ENCODE results near the gene EFCAB8.

EFCAB8 gene

DNA sequence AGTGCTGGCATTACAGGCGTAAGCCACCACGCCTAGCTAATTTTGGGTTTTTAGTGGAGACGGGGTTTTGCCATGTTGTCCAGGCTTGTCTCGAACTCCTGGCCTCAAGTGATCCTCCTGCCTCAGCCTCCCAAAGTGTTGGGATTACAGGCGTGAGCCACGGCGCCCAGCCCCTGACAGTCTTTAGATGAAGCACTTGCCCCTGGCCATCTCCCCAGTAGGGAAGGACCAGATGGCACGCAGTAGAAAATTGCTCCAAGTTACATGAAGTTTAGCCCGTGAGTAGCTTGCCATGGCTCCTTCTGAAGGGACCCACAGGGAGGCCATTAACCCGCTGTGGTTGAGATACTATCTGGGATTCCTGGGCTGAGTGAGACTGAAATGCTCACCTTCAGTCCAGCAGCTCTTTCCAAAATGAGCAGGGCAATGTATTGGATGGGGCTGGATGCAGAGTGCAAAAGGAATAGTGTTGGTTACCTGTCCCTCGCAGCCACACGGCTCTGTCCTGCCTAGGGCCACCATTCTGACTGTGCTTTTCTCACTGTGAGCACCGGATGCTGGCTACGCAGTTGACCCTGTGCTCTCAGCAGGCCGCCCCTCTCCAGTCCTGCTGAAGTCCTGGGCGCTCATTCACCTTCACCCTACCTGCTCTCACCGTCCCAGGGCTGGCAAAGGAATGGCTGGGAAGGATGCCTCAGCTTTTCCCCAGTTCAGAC lies 66.9 kb downstream of the EFCAB8 start:
- H3K27me3 ChIP-seq (replicated peaks; ENCODE audit: insufficient read depth, low read length) = no peaks in the 10 kb centered on the region
- H3K4me3 ChIP-seq (ENCODE audit: low read length) = no peak overlapping the region
- H3K9me3 ChIP-seq (replicated peaks; ENCODE audit: insufficient read depth, low read length) = no peaks in the 10 kb centered on the region; the same call in 1 of the 2 replicates
- H3K79me2 ChIP-seq (ENCODE audit: low read length) = no peaks in the 10 kb centered on the region
- DNase-seq = no peak
- H3K9ac ChIP-seq (ENCODE audit: low read length) = no peak overlapping the region
- no peaks in the 10 kb centered on the region for H4K20me1 ChIP-seq (ENCODE audit: insufficient read depth, low read length)
- H3K9me2 ChIP-seq (replicated peaks; ENCODE audit: insufficient read depth, low read length) = no peaks in the 10 kb centered on the region
- no peaks in the 10 kb centered on the region for H3K36me3 ChIP-seq (replicated peaks; ENCODE audit: insufficient read depth, low read length)
- no peak overlapping the region for H3K4me2 ChIP-seq (ENCODE audit: low read depth, low read length)
- H3K4me1 ChIP-seq (ENCODE audit: low read length) = no peaks in the 10 kb centered on the region
- no peak for TF ChIP-seq EZH2 (optimal IDR thresholded peaks at IDR 0.05; ENCODE audit: low read depth, low read length)
- no peak for TF ChIP-seq CTCF (IDR thresholded peaks at IDR 0.05; ENCODE audit: low read length)
- no peak for TF ChIP-seq EZH2phosphoT487 (IDR thresholded peaks at IDR 0.05; ENCODE audit: low read length)
- H3K27ac ChIP-seq (ENCODE audit: low read length) = no peak overlapping the region
- no peaks in the 10 kb centered on the region for H3F3A ChIP-seq (ENCODE audit: insufficient read depth, low read length)
- no peak overlapping the region for H2AFZ ChIP-seq (ENCODE audit: low read length)

- Histone ChIP-seq H3K27me3 (replicated peaks; ENCODE audit: insufficient read depth, low read length) (no peaks in the 10 kb centered on the region), H3K4me3 (ENCODE audit: low read length) (no peak overlapping the region), H3K9me3 (replicated peaks; ENCODE audit: insufficient read depth, low read length) (no peaks in the 10 kb centered on the region; the same call in 1 of the 2 replicates), H4K20me1 (ENCODE audit: insufficient read depth, low read length) (no peaks in the 10 kb centered on the region), H3K4me1 (ENCODE audit: low read length) (no peaks in the 10 kb centered on the region), H3K4me2 (ENCODE audit: low read depth, low read length) (no peak overlapping the region), H3K27ac (ENCODE audit: low read length) (no peak overlapping the region), H3K36me3 (replicated peaks; ENCODE audit: insufficient read depth, low read length) (no peaks in the 10 kb centered on the region), H3K9ac (ENCODE audit: low read length) (no peak overlapping the region), H2AFZ (ENCODE audit: low read length) (no peak overlapping the region), H3K9me2 (replicated peaks; ENCODE audit: insufficient read depth, low read length) (no peaks in the 10 kb centered on the region), H3F3A (ENCODE audit: insufficient read depth, low read length) (no peaks in the 10 kb centered on the region), H3K79me2 (ENCODE audit: low read length) (no peaks in the 10 kb centered on the region)
- no peak for DNase-seq
- TF ChIP-seq EZH2 (optimal IDR thresholded peaks at IDR 0.05; ENCODE audit: low read depth, low read length) = no peak
- no peak for TF ChIP-seq EZH2phosphoT487 (IDR thresholded peaks at IDR 0.05; ENCODE audit: low read length)
- TF ChIP-seq CTCF (IDR thresholded peaks at IDR 0.05; ENCODE audit: low read length) = no peak
Observed at GRCh38 chr20:32929162-32929561, 70.4 kb downstream of the EFCAB8 start.

DNA sequence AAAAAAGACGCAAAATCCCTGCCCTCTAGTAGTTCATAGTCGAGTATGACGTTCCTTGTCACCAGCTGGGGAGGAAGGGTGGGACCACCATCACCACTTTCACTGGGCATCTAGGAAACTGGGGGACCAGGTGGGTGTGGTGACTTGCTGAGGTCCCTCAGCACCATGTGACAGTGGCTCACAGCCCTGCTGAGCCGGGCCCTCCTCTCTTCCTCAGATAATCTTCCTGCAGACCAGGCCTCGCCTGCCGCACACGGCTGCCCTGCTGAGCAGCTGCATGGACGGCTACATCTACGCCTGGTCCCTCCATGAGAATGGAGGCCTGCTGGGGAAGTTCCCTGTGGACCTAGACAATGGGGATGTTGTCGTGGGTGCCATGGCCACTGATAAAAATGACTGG lies 71.5 kb downstream of the EFCAB8 start:
- Histone ChIP-seq H3K4me2 (ENCODE audit: low read depth, low read length) (no peak overlapping the region), H3K9me3 (replicated peaks; ENCODE audit: insufficient read depth, low read length) (no peaks in the 10 kb centered on the region; the same call in 1 of the 2 replicates), H3K79me2 (ENCODE audit: low read length) (no peaks in the 10 kb centered on the region), H3K27ac (ENCODE audit: low read length) (no peak overlapping the region), H3K4me1 (ENCODE audit: low read length) (no peaks in the 10 kb centered on the region), H3K36me3 (replicated peaks; ENCODE audit: insufficient read depth, low read length) (no peaks in the 10 kb centered on the region), H3K27me3 (replicated peaks; ENCODE audit: insufficient read depth, low read length) (no peaks in the 10 kb centered on the region), H3K9ac (ENCODE audit: low read length) (no peak overlapping the region), H3F3A (ENCODE audit: insufficient read depth, low read length) (no peaks in the 10 kb centered on the region), H2AFZ (ENCODE audit: low read length) (no peak overlapping the region), H3K9me2 (replicated peaks; ENCODE audit: insufficient read depth, low read length) (no peaks in the 10 kb centered on the region), H4K20me1 (ENCODE audit: insufficient read depth, low read length) (no peaks in the 10 kb centered on the region), H3K4me3 (ENCODE audit: low read length) (no peak overlapping the region)
- TF ChIP-seq CTCF (IDR thresholded peaks at IDR 0.05; ENCODE audit: low read length) (no peak), EZH2 (optimal IDR thresholded peaks at IDR 0.05; ENCODE audit: low read depth, low read length) (no peak), EZH2phosphoT487 (IDR thresholded peaks at IDR 0.05; ENCODE audit: low read length) (no peak)
- no peak for DNase-seq
